NT2/D1 (cell line): Measurements from ENCODE around the gene CENPC.

ENCODE experiments used
- DNase-seq: peaks from one replicate; pipeline ENCODE4 v3.0.0-alpha.2; 2011; ENCODE audit warnings: low read depth, low spot score
- H3K27me3 ChIP-seq: 2 replicates; pipeline ENCODE4 v1.6.0; 2011; ENCODE audit warnings: mild to moderate bottlenecking; ENCODE audit not compliant: insufficient read length, insufficient read depth
- H3K36me3 ChIP-seq: 2 replicates; pipeline ENCODE4 v1.6.1; 2011; ENCODE audit warnings: mild to moderate bottlenecking, low read length, mixed read lengths; ENCODE audit not compliant: insufficient read depth, insufficient read length
- H3K4me1 ChIP-seq: 2 replicates; pipeline ENCODE4 v1.5.1; 2011; ENCODE audit not compliant: insufficient read depth, insufficient read length
- H3K4me3 ChIP-seq: 2 replicates; pipeline ENCODE4 v1.5.1; 2011; ENCODE audit warnings: low read depth; ENCODE audit not compliant: insufficient read length
- H3K9ac ChIP-seq: 2 replicates; pipeline ENCODE4 v1.6.0; 2011; ENCODE audit warnings: low read depth; ENCODE audit not compliant: insufficient read length
- H3K9me3 ChIP-seq: 2 replicates; pipeline ENCODE4 v1.5.1; 2011; ENCODE audit warnings: mild to moderate bottlenecking, low read length; ENCODE audit not compliant: insufficient read depth
- SUZ12 ChIP-seq: IDR thresholded peaks from 2 replicates; pipeline ENCODE4 v1.6.1; 2011; ENCODE audit not compliant: insufficient read length, insufficient read depth; ENCODE audit errors: extremely low read depth
- YY1 ChIP-seq: IDR thresholded peaks from 2 replicates; pipeline ENCODE4 v1.6.1; 2011; ENCODE audit not compliant: insufficient read length, insufficient read depth
- ZNF274 ChIP-seq: IDR thresholded peaks from 2 replicates; pipeline ENCODE4 v1.6.1; 2011; ENCODE audit warnings: mild to moderate bottlenecking, low read depth, low read length

Gene CENPC

GRCh38 chr4:67545199-67546003, at the start of gene CENPC:
Gene CENPC, minus strand, starts transcription at chr4:67545503. Its CDS starts 148 bp downstream, at chr4:67545355.
- H3K27me3 ChIP-seq: no peaks in the 10 kb centered on the region
- no peaks in the 10 kb centered on the region for H3K4me1 ChIP-seq
- no peak for TF ChIP-seq YY1
- TF ChIP-seq SUZ12: no peak
- TF ChIP-seq ZNF274: no peak
- H3K4me3 ChIP-seq: peak within 1 kb of the TSS; percentile 80
- no peaks in the 10 kb centered on the region for H3K9me3 ChIP-seq
- peak within 1 kb of the TSS; percentile 85 for H3K9ac ChIP-seq
- peak; percentile 93 for DNase-seq
- peaks cover 22% of the 10 kb centered on the region for H3K36me3 ChIP-seq

GRCh38 chr4:67593741-67594175, 48.5 kb upstream of the CENPC start:
- Histone ChIP-seq H3K27me3 (no peaks in the 10 kb centered on the region), H3K9ac (no peak overlapping the region), H3K4me1 (no peaks in the 10 kb centered on the region), H3K36me3 (no peaks in the 10 kb centered on the region), H3K4me3 (no peak overlapping the region), H3K9me3 (peaks cover 23% of the 10 kb centered on the region; the same call in 1 of the 2 replicates)
- TF ChIP-seq YY1 (no peak), SUZ12 (no peak), ZNF274 (no peak)
- no peak for DNase-seq

- Histone ChIP-seq H3K4me1 (no peaks in the 10 kb centered on the region), H3K27me3 (no peaks in the 10 kb centered on the region), H3K9me3 (no peaks in the 10 kb centered on the region), H3K36me3 (no peaks in the 10 kb centered on the region), H3K9ac (no peak overlapping the region), H3K4me3 (no peak overlapping the region)
- DNase-seq: no peak
- TF ChIP-seq ZNF274 (no peak), SUZ12 (no peak), YY1 (no peak)
These were observed 41.9 kb upstream of the CENPC start for GRCh38 chr4:67587156-67587555.

GRCh38 chr4:67584496-67584895, 39.2 kb upstream of the CENPC start:
- Histone ChIP-seq H3K4me1 (no peaks in the 10 kb centered on the region), H3K27me3 (no peaks in the 10 kb centered on the region), H3K9me3 (no peaks in the 10 kb centered on the region), H3K4me3 (no peak overlapping the region), H3K36me3 (no peaks in the 10 kb centered on the region), H3K9ac (no peak overlapping the region)
- no peak for TF ChIP-seq YY1
- no peak for TF ChIP-seq ZNF274
- TF ChIP-seq SUZ12: no peak
- no peak for DNase-seq

GRCh38 chr4:67581913-67582312, 36.6 kb upstream of the CENPC start:
- TF ChIP-seq YY1 (no peak), SUZ12 (no peak), ZNF274 (no peak)
- Histone ChIP-seq H3K27me3 (no peaks in the 10 kb centered on the region), H3K36me3 (no peaks in the 10 kb centered on the region), H3K9ac (no peak overlapping the region), H3K4me3 (no peak overlapping the region), H3K4me1 (no peaks in the 10 kb centered on the region), H3K9me3 (no peaks in the 10 kb centered on the region)
- no peak for DNase-seq

- no peak for TF ChIP-seq YY1
- no peak for TF ChIP-seq SUZ12
- no peak for TF ChIP-seq ZNF274
- H3K9ac ChIP-seq: no peak overlapping the region
- H3K27me3 ChIP-seq: no peaks in the 10 kb centered on the region
- H3K36me3 ChIP-seq: no peaks in the 10 kb centered on the region
- H3K4me1 ChIP-seq: no peaks in the 10 kb centered on the region
- DNase-seq: no peak
- no peak overlapping the region for H3K4me3 ChIP-seq
- H3K9me3 ChIP-seq: no peaks in the 10 kb centered on the region
These were observed 36.0 kb upstream of the CENPC start for GRCh38 chr4:67581208-67581857.

GRCh38 chr4:67580577-67580976, 35.3 kb upstream of the CENPC start:
- no peak for DNase-seq
- Histone ChIP-seq H3K9me3 (no peaks in the 10 kb centered on the region), H3K36me3 (no peaks in the 10 kb centered on the region), H3K27me3 (no peaks in the 10 kb centered on the region), H3K4me1 (no peaks in the 10 kb centered on the region), H3K4me3 (no peak overlapping the region), H3K9ac (no peak overlapping the region)
- TF ChIP-seq SUZ12: no peak
- no peak for TF ChIP-seq ZNF274
- no peak for TF ChIP-seq YY1
